Measurements from ENCODE around the gene MED15. TPM values are rescaled to one million over a fixed set of nuclear protein-coding genes. Genes with fewer than 3 reads are reported as not detected.

MED15 gene
- total and polyA plus RNA-seq, 12 donors: 22.5 to 203 (median 82.2) TPM

GRCh38 chr22:20459862-20460261 lies 47.5 kb upstream of the MED15 start:
- peaks cover 0 to 10% of the 10 kb centered on the region in 2 donors for H3K36me3 ChIP-seq (replicated peaks in 1 of 2)
- H3K4me3 ChIP-seq: no peak overlapping the region
- DNase-seq: no peak
- intact Hi-C loops (cut with DNase I): loop anchor here in 1 of 2 donors (5.0 kb wide), 1 partner anchor 43 kb away; no protein-coding TSS in a partner anchor
- WGBS, 4 donors: 89 to 96% (median 93%) methylated on average over 4 of the region's 4 CpGs
- H3K4me1 ChIP-seq (replicated peaks in 1 of 2): peaks cover 0 to 3% of the 10 kb centered on the region in 2 donors
- H3K27me3 ChIP-seq: no peaks in the 10 kb centered on the region
- no peaks in the 10 kb centered on the region for H3K9me3 ChIP-seq (replicated peaks in 1 of 3)
- no peak overlapping the region for H3K27ac ChIP-seq
- TF ChIP-seq CTCF (IDR thresholded peaks at IDR 0.05) (no peak), POLR2A (IDR thresholded peaks at IDR 0.05) (no peak)

- no peak overlapping the region for H3K4me3 ChIP-seq
- intact Hi-C loops (cut with DNase I): no loop called here
- 48 to 80% (median 60%) methylated on average over 1 to 2 of the region's 2 CpGs for WGBS, 4 donors
- peaks cover 3 to 5% of the 10 kb centered on the region in 2 donors for H3K4me1 ChIP-seq (replicated peaks in 1 of 2)
- no peaks in the 10 kb centered on the region for H3K27me3 ChIP-seq
- TF ChIP-seq POLR2A (IDR thresholded peaks at IDR 0.05): no peak
- TF ChIP-seq CTCF (IDR thresholded peaks at IDR 0.05): no peak
- H3K36me3 ChIP-seq (replicated peaks in 1 of 2): peaks cover 0 to 3% of the 10 kb centered on the region in 2 donors
- H3K27ac ChIP-seq: peak overlapping the region in 2 of 5 donors; percentile 26 to 27
- DNase-seq: no peak
- H3K9me3 ChIP-seq (replicated peaks in 1 of 3): no peaks in the 10 kb centered on the region
Observed at GRCh38 chr22:20463324-20464095, 43.9 kb upstream of the MED15 start.

GRCh38 chr22:20464096-20464614 lies 43.3 kb upstream of the MED15 start:
- no peaks in the 10 kb centered on the region for H3K9me3 ChIP-seq (replicated peaks in 1 of 3)
- intact Hi-C loops (cut with DNase I): no loop called here
- TF ChIP-seq CTCF (IDR thresholded peaks at IDR 0.05) (no peak), POLR2A (IDR thresholded peaks at IDR 0.05) (no peak)
- H3K4me3 ChIP-seq: no peak overlapping the region
- no peak for DNase-seq
- H3K36me3 ChIP-seq (replicated peaks in 1 of 2): peaks cover 0 to 3% of the 10 kb centered on the region in 2 donors
- H3K27me3 ChIP-seq: no peaks in the 10 kb centered on the region
- 83 to 95% (median 89%) methylated on average over 9 to 11 of the region's 11 CpGs for WGBS, 4 donors
- H3K27ac ChIP-seq: peak overlapping the region in 2 of 5 donors; percentile 20 to 26
- H3K4me1 ChIP-seq (replicated peaks in 1 of 2): peaks cover 3 to 5% of the 10 kb centered on the region in 2 donors

- WGBS, 4 donors: 94 to 97% (median 97%) methylated on average over 15 to 32 of the region's 32 CpGs
- no peak for DNase-seq
- H3K27ac ChIP-seq: no peak overlapping the region
- intact Hi-C loops (cut with DNase I): no loop called here
- H3K9me3 ChIP-seq (replicated peaks in 1 of 3): no peaks in the 10 kb centered on the region
- TF ChIP-seq POLR2A (IDR thresholded peaks at IDR 0.05) (no peak), CTCF (IDR thresholded peaks at IDR 0.05) (no peak)
- H3K4me1 ChIP-seq (replicated peaks in 1 of 2): peaks cover 3 to 5% of the 10 kb centered on the region in 2 donors
- H3K4me3 ChIP-seq: no peak overlapping the region
- peaks cover 0 to 3% of the 10 kb centered on the region in 2 donors for H3K36me3 ChIP-seq (replicated peaks in 1 of 2)
- no peaks in the 10 kb centered on the region for H3K27me3 ChIP-seq
Observed at GRCh38 chr22:20464912-20465758, 42.3 kb upstream of the MED15 start.
